ENCODE results near the gene ZNF354C. TPM values are rescaled to one million over a fixed set of nuclear protein-coding genes. Genes with fewer than 3 reads are reported as not detected.

Gene ZNF354C
- 1 to 10 TPM; 3.4 to 4.2 (median 3.9) TPM for total RNA-seq

DNA sequence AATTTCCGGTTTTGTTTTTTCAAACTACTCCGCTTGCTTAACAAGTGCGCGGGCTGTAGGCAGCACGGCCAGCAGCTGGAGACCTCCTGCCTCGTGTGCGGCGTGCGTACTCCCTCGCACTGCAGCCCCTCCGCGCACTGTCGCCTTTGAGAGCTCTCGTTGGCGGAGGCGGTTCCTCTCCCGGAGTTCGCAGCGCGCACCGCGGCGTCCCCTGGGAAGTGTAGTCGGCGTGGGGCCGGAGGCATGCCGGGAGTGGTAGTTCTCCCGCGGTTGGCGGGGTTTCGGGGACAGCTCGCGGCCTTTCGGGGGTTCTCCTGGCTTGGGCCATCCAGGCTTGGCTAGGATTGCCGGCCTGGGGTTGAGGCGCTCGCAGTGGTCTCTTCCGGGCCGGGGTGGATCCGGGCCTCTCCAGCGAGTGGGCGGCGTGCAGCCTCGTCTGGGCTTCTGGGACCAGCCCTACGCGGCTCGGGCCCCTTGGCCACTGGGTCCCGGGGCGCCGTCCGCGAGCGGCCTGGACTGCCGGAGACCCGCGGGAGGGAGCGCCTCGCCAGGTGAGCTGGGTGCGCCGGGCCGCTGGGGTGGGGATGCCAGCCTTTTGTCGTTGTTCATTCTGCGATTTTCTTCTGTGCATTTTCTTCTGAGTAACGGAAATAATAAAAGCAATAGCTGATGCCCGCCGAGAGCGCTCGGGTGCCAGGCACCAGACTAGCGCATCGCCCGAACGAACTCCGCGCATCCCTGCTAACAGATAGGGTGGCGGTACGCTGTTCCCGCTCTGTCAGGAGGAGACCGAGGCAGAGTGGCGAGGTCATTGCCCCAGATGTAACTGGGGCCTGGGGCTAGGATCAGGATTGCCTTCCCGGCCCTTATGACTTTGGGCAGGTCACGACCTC is at the start of gene ZNF354C:
ZNF354C (plus strand) TSS at position 258 of the 893 bp plus-strand sequence. CDS start 1,696 bp downstream, outside the sequence.
- H3K4me1 Mint-ChIP-seq (ENCODE audit: low read depth): peaks cover 24% of the 10 kb centered on the region

GRCh38 chr5:179023528-179024189 is 36.5 kb upstream of the ZNF354C start, which contains the start of gene ZNF879:
Gene ZNF879 (plus strand): TSS chr5:179023804. CDS start chr5:179025005, 1,201 bp downstream.
- ATAC-seq (peak; percentile 97), DNase-seq (peak; percentile 92)
- Mint-ChIP-seq H3K36me3 (ENCODE audit: insufficient read depth) (peaks cover 23% of the 10 kb centered on the region), H3K9me3 (peaks cover 20% of the 10 kb centered on the region), H3K4me1 (ENCODE audit: low read depth) (peaks cover 11% of the 10 kb centered on the region), H3K4me3 (peak within 1 kb of the TSS; percentile 94), H3K27me3 (ENCODE audit: low read depth) (peaks cover 2% of the 10 kb centered on the region)

More for the DNA sequence above, at the start of gene ZNF354C:
- Mint-ChIP-seq H3K4me3 (peak within 1 kb of the TSS; percentile 92), H3K36me3 (ENCODE audit: insufficient read depth) (peaks cover 30% of the 10 kb centered on the region), H3K27me3 (ENCODE audit: low read depth) (peaks cover 2% of the 10 kb centered on the region), H3K9me3 (peaks cover 9% of the 10 kb centered on the region)
- DNase-seq (peak; percentile 82), ATAC-seq (peak; percentile 99)

- Mint-ChIP-seq H3K4me3 (no peak overlapping the region), H3K27me3 (ENCODE audit: low read depth) (no peaks in the 10 kb centered on the region), H3K4me1 (ENCODE audit: low read depth) (no peaks in the 10 kb centered on the region), H3K36me3 (ENCODE audit: insufficient read depth) (peaks cover 56% of the 10 kb centered on the region), H3K9me3 (peaks cover 82% of the 10 kb centered on the region)
- DNase-seq (no peak), ATAC-seq (no peak)
These were observed 27.1 kb upstream of the ZNF354C start for GRCh38 chr5:179033004-179033580.

GRCh38 chr5:179044765-179045164 is 15.4 kb upstream of the ZNF354C start:
- H3K36me3 Mint-ChIP-seq (ENCODE audit: insufficient read depth): no peaks in the 10 kb centered on the region
- ATAC-seq (no peak), DNase-seq (no peak)
- peaks cover 45% of the 10 kb centered on the region for H3K9me3 Mint-ChIP-seq
- no peaks in the 10 kb centered on the region for H3K27me3 Mint-ChIP-seq (ENCODE audit: low read depth)
- H3K4me3 Mint-ChIP-seq: no peak overlapping the region
- H3K4me1 Mint-ChIP-seq (ENCODE audit: low read depth): no peaks in the 10 kb centered on the region

GRCh38 chr5:179051784-179052183 is 8.4 kb upstream of the ZNF354C start:
- Mint-ChIP-seq H3K9me3 (peaks cover 16% of the 10 kb centered on the region), H3K27me3 (ENCODE audit: low read depth) (peaks cover 3% of the 10 kb centered on the region), H3K36me3 (ENCODE audit: insufficient read depth) (no peaks in the 10 kb centered on the region), H3K4me3 (no peak overlapping the region), H3K4me1 (ENCODE audit: low read depth) (no peaks in the 10 kb centered on the region)
- no peak for DNase-seq
- no peak for ATAC-seq

- ATAC-seq: no peak
- Mint-ChIP-seq H3K4me3 (no peak overlapping the region), H3K36me3 (ENCODE audit: insufficient read depth) (no peaks in the 10 kb centered on the region), H3K9me3 (peaks cover 10% of the 10 kb centered on the region), H3K27me3 (ENCODE audit: low read depth) (peaks cover 3% of the 10 kb centered on the region), H3K4me1 (ENCODE audit: low read depth) (no peaks in the 10 kb centered on the region)
- no peak for DNase-seq
These were observed 6.0 kb upstream of the ZNF354C start for GRCh38 chr5:179054036-179054785.

- Mint-ChIP-seq H3K36me3 (ENCODE audit: insufficient read depth) (no peaks in the 10 kb centered on the region), H3K4me1 (ENCODE audit: low read depth) (peaks cover 6% of the 10 kb centered on the region), H3K27me3 (ENCODE audit: low read depth) (peaks cover 3% of the 10 kb centered on the region), H3K9me3 (peaks cover 15% of the 10 kb centered on the region), H3K4me3 (no peak overlapping the region)
- no peak for ATAC-seq
- no peak for DNase-seq
These were observed 5.3 kb upstream of the ZNF354C start for GRCh38 chr5:179054876-179055275.

DNA sequence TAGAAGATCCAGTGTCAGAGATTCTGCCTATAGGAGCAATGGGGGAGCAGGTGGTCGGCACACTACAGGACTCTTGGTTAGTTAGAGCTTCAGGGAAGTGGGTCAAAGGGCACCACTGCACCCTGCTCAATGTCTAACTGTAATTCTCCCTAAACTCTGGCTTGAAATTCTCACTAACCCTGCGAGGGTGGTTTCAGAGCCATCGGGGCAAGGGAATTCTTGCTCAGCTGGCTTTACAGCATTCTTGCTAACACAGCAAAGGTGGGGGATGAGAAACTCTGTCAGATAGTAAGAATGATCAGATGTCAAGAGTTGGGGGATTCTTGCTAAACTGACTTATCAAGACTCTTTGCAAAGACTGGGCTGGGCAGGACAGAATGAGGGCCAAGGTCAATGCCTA is 4.7 kb upstream of the ZNF354C start:
- Mint-ChIP-seq H3K9me3 (peaks cover 15% of the 10 kb centered on the region), H3K36me3 (ENCODE audit: insufficient read depth) (no peaks in the 10 kb centered on the region), H3K27me3 (ENCODE audit: low read depth) (peaks cover 3% of the 10 kb centered on the region), H3K4me1 (ENCODE audit: low read depth) (peaks cover 8% of the 10 kb centered on the region), H3K4me3 (no peak overlapping the region)
- ATAC-seq: no peak
- DNase-seq: no peak

GRCh38 chr5:179055841-179056240 is 4.3 kb upstream of the ZNF354C start:
- Mint-ChIP-seq H3K9me3 (peaks cover 15% of the 10 kb centered on the region), H3K27me3 (ENCODE audit: low read depth) (peaks cover 3% of the 10 kb centered on the region), H3K4me1 (ENCODE audit: low read depth) (peaks cover 11% of the 10 kb centered on the region), H3K4me3 (no peak overlapping the region), H3K36me3 (ENCODE audit: insufficient read depth) (no peaks in the 10 kb centered on the region)
- ATAC-seq (no peak), DNase-seq (no peak)

GRCh38 chr5:179061025-179061424 is 852 bp downstream of the ZNF354C start:
- ATAC-seq (no peak), DNase-seq (no peak)
- peaks cover 24% of the 10 kb centered on the region for H3K4me1 Mint-ChIP-seq (ENCODE audit: low read depth)
- H3K27me3 Mint-ChIP-seq (ENCODE audit: low read depth): peaks cover under 1% of the 10 kb centered on the region
- H3K4me3 Mint-ChIP-seq: peak overlapping the region; percentile 92
- H3K9me3 Mint-ChIP-seq: peaks cover 14% of the 10 kb centered on the region
- peaks cover 36% of the 10 kb centered on the region for H3K36me3 Mint-ChIP-seq (ENCODE audit: insufficient read depth)

- Mint-ChIP-seq H3K4me3 (no peak overlapping the region), H3K4me1 (ENCODE audit: low read depth) (peaks cover 14% of the 10 kb centered on the region), H3K36me3 (ENCODE audit: insufficient read depth) (peaks cover 74% of the 10 kb centered on the region), H3K9me3 (peaks cover 27% of the 10 kb centered on the region), H3K27me3 (ENCODE audit: low read depth) (no peaks in the 10 kb centered on the region)
- ATAC-seq: no peak
- no peak for DNase-seq
These were observed 5.5 kb downstream of the ZNF354C start for GRCh38 chr5:179065703-179066102.

DNA sequence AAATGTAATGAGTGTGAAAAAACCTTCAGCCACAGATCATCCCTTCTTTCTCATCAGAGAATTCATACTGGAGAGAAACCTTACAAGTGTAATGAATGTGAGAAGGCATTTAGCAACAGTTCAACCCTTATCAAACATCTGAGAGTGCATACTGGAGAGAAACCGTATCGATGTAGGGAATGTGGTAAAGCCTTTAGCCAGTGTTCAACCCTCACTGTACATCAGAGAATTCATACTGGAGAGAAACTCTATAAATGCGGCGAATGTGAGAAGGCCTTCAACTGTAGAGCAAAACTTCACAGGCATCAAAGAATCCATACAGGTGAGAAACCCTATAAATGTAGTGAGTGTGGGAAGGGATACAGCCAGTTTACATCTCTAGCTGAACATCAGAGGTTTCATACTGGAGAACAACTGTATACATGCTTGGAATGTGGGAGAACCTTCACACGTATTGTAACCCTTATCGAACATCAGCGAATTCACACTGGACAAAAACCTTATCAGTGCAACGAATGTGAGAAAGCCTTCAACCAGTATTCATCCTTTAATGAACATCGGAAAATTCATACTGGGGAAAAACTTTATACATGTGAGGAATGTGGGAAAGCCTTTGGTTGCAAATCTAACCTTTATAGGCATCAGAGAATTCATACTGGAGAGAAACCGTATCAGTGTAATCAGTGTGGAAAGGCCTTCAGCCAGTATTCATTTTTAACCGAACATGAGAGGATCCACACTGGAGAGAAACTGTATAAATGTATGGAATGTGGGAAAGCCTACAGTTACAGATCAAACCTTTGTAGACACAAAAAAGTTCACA is 19.2 kb downstream of the ZNF354C start:
- Mint-ChIP-seq H3K9me3 (peaks cover 53% of the 10 kb centered on the region), H3K36me3 (ENCODE audit: insufficient read depth) (peaks cover 60% of the 10 kb centered on the region), H3K4me1 (ENCODE audit: low read depth) (no peaks in the 10 kb centered on the region), H3K4me3 (no peak overlapping the region), H3K27me3 (ENCODE audit: low read depth) (no peaks in the 10 kb centered on the region)
- ATAC-seq (no peak), DNase-seq (no peak)

GRCh38 chr5:179080724-179081123 is 20.6 kb downstream of the ZNF354C start:
- H3K36me3 Mint-ChIP-seq (ENCODE audit: insufficient read depth): peaks cover 52% of the 10 kb centered on the region
- no peak for DNase-seq
- no peaks in the 10 kb centered on the region for H3K27me3 Mint-ChIP-seq (ENCODE audit: low read depth)
- no peak for ATAC-seq
- no peak overlapping the region for H3K4me3 Mint-ChIP-seq
- peaks cover 57% of the 10 kb centered on the region for H3K9me3 Mint-ChIP-seq
- no peaks in the 10 kb centered on the region for H3K4me1 Mint-ChIP-seq (ENCODE audit: low read depth)

All from activated T-cell treated with anti-CD3 and anti-CD28 coated beads, Interleukin-2, amount 50 U/mL, for 4 hours (primary cell).